OCI-M1 (cell line): Measurements from ENCODE around the gene TTC7B.

Experiments used
- DNase-seq: peaks from one replicate; lab custom pipeline; 2025; lab: John Stamatoyannopoulos, UW

Gene TTC7B

DNA sequence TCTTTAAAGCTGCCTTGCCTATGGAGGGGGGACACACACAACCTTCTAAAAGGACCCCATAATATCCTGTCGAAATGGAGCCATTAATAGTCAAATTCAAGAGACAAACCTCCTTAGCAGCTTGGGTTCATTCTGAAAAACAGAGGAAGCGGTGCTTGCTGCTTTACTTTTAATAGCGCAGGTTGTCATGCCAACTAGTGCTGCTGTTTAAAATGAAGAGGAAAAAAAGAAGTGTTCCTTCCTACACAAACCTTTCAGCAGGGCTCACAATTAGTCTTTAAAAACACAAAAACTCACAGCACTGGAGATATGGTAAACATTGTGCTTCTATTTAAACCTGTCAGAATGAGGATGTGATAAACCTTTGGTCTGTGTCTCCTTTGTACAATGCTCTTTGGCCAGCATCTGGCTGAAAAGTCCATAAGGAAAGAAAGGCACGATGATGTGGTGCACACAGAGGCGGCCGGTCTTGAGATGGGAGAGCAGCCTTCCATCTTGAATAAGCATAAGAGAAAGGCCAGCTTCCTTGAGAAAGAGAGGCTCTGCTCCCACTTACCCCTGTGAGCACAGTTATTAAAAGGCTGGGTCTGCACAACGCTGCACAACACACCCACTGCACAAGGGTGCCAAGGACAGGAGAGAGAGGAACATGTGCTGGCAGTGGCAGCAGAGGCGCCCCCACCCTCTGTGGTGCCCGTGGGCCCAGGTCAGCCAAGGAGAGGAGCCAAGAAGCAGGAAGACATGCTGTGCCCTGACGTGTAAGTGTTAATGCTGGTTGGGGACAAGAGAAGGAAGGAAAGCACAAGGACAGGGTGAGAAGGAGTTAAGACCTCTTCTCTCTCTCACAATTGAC is 144.6 kb downstream of the TTC7B start:
- DNase-seq = no peak

DNA sequence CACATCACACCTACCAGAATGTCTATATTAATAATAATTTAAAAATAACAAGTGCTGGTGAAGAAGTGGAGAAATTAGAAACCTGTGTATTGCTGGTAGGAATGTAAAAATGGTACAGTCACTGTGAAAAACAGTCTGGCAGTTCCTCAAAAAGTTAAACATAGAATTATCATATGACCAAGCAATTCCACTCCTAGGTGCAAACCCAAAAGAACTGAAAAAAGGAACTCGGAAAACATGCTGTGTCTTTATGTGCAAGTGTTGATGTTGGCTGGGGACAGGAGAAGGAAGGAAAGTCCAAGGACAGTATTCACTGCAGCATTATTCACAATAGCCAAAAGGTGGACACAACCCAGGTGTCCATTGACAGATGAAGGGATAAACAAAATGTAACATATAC is 146.5 kb downstream of the TTC7B start:
- no peak for DNase-seq

DNA sequence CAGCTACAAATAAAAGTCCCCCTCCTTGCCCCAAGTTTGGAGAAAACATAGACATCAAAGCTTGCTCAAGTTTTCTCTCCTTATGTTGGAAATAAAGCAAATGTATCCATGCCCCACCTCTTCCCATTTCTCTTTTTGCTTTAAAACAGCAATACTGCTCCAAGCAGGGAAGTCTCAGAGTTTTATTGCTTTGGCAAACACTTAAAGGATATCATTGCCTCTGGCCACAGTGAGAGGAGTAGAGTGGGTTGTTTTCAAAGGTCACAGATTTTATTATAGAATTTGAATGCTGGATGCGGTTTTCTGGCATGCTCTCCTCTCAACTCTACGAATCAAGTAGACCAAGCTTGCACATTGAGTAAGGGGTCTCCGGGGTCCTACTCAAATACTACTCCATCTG is 149.7 kb downstream of the TTC7B start:
- DNase-seq = no peak

DNA sequence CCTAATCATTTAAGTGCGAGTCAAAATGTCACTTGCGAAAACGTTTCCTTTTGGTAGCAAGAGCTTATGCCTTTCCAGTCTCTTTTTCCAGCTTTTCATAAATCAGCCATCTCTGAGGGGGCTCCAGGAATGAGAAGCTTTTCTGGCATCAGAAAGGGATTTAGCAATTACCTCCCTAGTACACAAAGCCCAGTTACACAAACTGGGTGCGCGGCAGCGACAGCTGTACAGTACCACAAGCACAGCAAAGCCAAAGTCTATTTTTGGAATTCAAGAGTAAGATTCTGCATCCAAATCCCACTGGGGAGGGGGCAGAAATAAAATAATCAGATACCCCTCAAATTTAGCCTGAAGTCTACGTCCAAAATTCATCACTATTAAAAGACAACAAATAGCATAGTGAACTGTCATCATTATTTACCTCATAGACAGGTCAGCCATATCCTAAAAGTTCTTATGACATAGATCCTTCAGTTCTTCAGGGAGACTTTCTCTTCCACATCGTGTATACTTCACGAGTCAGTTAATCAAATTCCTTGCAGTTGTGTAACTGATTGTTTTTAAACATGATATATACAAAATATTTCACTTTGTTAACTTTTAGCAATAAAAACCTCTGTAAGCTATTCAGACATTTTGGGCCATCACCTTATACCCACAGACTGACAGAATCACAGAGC is 150.8 kb downstream of the TTC7B start:
- DNase-seq = no peak

DNA sequence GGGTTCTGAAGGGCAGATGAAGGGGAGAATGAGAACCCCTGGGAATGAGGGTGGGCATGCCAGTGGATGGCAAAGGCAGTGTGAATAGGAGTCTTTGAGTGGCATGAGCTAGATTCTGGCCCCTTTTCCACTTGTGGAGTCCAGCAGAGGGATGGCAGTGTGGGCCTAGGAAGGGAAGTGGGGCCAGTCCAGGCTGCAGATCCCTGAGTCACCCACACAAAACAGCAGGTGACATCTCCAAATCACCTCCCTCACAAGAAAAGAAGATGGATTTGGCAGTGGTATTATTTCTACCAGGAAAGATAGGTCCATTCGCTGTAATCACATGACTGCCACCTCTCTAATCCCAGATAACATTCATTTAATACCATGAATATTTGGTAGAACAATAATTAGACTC is 151.3 kb downstream of the TTC7B start:
- no peak for DNase-seq

DNA sequence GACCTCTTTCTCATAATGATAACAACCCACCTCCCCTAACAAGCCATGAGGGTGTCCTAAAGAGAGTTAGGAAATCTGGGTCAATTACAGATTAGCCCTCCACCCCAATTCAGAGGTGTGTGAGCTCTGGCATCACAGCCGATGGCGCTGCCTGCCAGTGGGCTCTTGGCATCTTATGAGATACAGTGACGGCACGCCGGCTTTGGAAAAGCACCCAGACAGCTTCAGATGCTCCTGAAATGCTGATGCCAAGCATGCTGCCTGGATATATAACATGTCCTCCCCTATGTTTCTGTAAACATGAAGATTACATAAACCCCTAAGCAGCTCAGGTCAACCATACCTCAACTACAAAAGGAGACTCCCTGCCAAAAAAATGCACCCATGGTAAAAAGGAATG is 152.6 kb downstream of the TTC7B start:
- no peak for DNase-seq

DNA sequence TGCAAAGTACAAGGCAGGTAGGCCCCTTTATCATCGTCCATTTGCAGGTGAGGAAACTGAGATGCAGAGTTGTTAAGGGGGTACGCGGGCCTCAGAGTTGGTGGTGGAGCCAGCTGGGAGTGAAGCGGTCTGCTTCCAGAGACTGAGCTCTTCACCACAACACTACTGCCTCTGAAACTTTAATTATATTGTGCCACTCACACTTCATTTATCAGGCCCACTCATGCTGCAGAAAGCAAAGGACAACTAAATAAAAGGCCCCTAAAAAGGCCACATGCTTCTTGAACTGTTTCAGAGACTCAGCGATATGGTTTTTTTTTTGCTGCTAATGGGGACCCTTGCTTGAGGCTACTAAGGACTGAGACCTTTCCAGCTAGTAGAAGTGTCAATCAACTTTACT is 153.1 kb downstream of the TTC7B start:
- no peak for DNase-seq

DNA sequence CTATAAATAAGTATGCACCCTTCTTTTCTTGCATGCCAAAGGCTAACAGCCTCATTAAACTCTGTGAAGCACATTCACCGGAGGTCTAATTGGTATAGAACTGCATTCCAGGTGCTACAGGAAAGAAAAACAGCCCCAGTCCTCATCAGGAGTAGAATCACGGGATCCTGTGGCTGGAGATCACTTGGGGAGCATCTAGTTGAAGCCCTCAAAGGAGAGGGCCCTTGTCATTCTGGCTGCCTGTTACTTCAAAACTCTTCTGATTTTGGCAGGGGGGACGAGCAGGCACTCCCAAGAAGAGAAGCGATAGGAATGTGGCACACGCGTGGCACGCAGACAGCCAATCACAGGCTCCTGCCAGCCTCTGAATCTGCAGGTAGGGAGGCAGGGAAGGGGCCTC is 154.4 kb downstream of the TTC7B start:
- no peak for DNase-seq

DNA sequence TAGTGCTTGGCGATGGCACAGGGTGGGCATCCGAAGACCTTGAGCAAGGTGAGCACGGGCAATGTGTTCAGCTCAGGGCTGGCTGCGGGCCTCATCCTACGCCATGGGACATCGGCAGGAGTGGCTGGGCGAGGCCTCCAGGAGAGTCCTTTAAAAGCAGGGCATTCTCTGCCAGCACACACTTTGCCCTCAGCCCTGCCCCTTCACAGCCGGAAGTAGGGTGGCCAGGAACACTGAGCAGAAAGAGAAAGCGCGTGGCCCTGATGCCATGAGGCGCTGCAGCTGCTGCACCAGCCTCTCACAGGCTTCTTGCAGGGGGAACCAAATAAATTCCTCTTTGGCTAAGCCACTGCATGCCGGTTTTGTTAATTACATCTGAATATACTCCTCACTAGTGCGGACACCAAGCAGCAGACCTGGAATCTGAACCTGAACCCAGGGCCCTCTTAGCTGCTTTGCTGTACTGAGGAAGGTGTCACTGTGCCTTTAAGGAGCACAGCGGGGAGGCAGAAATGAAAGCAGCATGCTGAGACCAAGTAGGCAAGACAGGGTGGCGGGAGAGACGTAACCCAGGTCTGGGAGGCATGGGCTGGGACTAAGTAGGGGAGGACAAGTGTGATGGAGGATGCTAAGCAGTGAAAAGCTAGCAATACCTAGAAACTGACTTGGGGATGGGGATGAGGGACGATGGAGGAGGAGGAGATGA is 155.2 kb downstream of the TTC7B start:
- DNase-seq = peak; percentile 37

DNA sequence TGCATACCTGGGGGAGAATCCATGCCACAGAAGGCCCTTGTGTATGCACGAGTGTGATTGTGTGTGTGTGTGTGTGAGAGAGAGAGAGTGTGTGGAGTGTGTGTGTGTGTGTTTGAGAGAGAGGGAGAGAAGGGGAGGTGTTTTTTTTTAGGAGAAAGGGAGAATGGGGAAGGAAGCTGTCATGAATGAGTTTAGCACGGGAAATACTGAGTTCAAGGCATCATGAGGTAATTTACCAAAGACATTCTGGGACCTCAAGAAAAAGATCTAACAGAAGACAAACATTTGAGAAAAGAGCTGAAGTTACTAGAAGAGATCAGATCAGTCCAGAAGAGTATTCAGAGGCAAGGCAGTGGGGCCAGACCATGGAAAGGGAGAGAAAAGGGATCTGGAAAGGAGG is 157.1 kb downstream of the TTC7B start:
- peak; percentile 41 for DNase-seq

DNA sequence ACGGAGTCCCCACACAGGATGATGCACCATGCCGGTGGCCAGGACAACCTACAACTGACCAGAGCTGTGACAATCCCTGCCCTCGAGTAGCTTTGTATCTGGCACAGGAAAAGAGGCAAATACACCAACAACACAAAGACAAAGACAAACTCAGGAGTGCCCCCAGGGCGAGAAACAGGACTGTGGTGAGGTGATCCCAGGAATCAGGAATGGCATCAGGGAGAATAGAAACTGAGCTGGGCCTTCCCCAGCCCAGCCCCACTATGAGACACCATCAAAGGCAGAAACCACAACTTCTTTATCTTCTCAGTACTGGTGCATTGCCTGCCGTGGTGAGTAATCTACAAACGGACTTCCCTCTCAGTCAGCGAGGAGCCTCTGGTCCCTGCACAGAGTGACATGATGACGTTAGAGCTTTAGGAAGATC is 157.7 kb downstream of the TTC7B start:
- DNase-seq = peak; percentile 89

DNA sequence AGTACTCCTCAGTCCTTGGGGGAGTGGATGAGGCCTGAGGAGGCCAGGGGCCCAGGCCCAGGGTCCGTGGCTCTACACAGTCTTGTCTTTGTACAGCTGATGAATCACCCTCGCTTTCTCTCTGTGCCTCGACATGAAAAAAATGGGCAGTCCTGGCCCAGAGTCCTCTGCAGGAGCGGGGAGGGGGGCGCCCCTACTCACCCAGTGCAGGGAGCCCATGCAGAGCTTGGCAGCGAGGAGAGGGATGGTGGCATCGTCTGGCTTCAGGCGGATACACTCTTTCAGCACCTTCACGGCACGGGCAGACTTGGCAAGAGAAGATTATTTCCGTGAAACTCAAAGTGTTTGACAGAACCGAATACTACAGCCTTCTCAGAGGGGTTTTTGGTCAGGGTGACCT is 159.3 kb downstream of the TTC7B start:
- DNase-seq = no peak

DNA sequence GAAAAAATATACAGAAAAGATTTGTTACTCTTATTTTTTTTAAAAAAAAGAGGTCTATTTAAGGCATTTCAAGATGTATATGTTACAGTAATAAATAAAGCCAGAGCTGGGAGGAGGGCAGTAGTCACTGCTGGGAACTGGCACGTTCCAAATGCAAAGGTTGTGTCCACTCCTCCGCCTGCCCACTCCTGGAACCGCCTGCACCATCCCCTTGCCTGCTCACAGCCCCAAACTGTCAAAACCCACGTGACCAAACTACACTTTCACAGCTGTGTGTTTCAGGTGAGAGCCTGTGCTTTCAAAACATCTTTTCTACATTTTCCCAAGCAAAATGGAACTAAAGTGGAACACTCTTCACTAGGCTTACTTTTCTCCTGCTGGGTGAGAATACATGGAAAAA is 160.4 kb downstream of the TTC7B start:
- DNase-seq = no peak

DNA sequence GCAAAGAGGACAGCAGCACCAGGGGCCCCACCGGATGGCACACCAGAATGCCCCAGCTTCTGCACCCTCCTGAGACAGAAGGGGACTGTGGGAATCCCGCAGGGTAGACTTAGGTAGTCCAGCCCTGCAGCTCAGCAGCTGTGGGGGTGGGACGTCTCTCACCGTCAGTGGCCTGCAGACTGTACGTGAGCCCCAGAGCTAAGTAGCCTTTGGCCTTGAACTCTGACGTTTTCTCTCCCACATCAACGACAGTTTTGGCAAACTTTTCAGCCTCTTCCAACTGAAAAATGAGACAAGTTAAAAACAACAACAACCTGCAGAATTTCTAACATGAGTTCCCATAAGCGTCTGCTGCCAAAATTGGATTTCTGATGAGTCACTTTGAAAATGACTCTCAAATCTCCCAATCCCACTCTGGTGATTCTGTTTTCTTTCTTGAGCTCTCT is 161.4 kb downstream of the TTC7B start:
- peak; percentile 2 for DNase-seq

DNA sequence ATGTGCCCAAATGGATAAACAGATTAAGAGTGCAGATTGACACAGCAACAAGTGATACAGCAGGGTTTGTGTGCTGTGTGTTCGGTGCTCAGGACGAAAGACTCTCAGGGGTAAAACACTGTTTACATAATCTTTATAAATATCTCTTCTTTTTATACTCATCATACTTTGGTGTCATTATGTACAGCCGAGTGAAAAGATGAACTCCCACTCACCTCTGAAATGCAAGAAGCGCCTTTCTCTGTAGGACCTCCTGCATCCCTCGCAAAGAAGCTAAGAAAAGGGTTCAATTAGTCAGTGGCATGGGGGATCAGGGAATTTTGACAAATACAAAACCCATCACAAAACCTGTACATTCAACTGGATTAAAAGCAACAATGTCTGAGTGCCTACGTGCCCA is 163.6 kb downstream of the TTC7B start:
- DNase-seq = no peak

DNA sequence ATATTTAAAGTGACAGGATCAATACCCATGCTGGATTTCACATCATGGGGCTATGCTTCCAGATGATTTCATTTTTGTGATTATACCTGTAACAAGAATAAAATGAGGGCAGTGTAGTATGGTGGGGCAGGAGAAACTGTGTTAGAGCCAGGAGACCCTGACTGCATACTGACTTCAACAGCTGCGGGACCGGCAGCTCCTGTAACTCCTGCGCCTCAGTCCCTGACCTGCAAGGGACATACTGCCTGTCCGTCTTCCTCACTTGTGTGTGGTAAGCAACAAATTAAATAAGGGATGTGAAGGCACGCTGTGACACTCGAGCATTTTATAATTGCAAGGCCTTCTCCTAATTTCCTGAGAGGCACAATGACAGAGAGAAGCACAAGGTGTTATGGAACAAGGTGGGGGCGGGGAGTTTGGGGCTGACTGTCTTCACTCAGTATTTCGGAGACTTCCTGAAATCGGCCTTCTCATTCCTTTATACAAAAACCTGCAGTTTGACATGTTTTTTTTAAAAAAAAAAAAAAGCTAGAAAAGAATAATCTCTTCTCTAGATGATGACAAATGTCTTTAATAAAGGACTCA is 164.2 kb downstream of the TTC7B start:
- no peak for DNase-seq

DNA sequence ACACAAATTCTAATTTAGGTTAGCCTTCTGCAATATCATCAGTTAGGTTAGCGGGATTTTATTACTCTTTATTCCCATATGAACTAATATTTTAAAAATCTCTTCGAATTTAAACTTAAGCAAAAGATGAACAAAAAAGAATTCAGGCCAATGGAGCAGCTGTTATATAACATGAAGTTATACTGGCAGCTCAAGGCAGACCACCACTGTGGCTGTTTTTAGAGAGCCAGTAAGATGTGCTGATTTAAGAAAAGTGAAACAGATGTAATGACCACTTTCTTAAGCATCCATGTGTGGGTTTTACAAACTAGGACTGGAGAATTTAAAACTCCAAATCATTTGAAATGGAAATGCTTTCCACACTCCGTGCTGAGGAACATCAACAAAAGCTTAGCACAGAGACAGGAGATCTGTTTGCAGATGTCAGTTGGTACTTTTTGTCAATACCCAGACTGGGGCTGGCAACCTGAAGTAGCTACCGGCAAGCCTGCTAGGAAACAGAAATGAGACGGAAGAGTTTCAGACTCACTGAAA is 164.9 kb downstream of the TTC7B start:
- DNase-seq = no peak

DNA sequence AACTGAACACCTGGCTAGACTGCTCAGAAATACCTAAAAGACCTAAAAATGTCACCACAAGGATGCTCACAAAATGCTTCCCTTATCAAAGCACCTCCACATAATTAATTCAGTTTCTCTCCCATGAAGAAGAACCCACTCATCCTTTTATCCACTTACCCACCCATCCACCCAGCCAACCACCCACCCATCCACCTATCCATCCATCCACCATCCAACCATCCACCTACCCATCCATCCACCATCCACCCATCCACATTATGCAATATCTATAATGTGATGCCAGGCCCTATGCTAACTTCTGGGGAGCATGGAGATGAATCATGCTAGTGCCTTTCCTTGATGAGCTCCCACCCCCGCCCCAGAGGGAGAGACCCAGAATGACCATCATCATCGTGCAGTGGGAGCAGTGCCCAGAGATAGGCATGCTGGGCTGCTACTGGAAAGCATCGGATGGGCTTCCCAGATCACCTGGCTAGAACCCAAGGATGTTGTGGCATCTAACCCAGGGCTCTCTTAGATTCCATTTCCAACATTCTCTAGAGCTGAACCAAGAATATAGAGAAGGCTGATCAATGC is 166.6 kb downstream of the TTC7B start:
- DNase-seq = no peak

DNA sequence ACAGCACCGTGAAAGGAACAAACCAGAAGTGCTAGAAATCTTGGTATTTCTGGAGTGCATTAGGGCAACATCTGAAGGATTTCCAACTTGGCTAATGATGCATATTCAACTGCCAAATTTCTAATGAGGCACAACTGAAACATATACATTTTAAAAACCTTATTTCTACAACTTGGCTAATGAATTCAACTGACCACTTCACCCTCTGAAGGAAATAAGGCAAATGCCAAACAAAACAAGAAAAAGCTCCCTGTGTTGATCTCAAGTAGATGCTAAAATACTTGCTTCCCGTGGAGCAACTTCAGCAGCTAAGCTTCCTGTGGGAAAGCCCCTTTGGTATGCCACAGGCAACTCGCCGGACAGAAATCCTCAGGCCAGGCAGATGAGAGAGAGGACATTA is 167.1 kb downstream of the TTC7B start:
- DNase-seq = no peak

DNA sequence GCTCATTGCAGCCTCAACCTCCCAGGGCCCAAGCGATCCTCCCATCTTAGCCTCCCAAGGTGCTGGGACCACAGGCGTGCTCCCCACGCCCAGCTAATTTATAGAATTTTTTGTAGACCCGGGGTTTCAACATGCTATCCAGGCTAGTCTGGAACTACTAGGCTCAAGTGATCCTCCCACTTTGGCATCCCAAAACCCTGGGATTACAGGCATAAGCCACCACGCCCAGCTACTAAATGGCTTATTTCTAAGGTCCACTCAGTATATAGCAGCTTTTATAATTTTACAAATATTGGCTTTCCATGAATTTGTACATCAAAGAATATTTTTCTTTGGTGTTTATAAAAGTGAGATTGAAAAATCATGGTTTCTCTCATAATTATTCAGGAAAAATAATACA is 167.8 kb downstream of the TTC7B start:
- no peak for DNase-seq

DNA sequence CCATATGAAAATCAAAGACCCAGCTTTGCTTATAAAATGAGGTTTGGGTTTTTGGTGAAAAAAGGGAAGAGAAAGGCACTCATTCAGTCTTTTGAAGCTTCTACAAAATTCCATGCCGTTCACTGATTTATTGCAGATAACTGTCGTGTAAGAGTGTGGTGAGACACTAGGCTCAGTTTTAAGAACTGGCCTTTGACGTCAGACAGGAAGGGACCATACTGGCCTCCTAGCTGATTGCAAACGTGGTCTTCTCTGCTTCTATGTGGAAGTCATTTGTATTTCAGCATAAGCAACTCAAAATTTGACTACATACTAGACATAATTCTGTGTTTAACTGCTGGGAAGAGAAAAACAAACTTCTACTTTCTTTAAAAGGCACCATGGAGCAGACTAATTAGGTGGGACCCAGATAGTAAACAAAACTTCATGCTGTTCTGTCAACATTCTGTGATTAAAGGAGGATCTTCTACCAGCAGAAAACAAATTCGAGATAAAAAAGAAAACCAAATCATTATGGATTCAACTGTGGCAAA is 168.7 kb downstream of the TTC7B start:
- DNase-seq = peak; percentile 29
